HEK293 (cell line): ENCODE results near the gene CD2AP.

ENCODE experiments used
- CTCF ChIA-PET: fragments of 350-600 bp; formaldehyde crosslinking; extraction: SDS; loops from one replicate; lab custom pipeline; 2021; ENCODE audit warnings: antibody characterized with exemption; lab: Yijun Ruan, JAX
- POLR2A ChIA-PET: fragments of 300-600 bp; formaldehyde crosslinking; extraction: SDS; loops from one replicate; lab custom pipeline; 2020; ENCODE audit warnings: antibody characterized with exemption, inconsistent platforms; lab: Yijun Ruan, JAX
- H3K27ac ChIP-seq: fragments of 200-500 bp; sonication (Bioruptor generic); 2 replicates; pipeline ENCODE4 v1.5.1; 2014; ENCODE audit warnings: low read depth, low read length, control low read depth, inconsistent platforms; ENCODE audit errors: extremely low read depth
- H3K36me3 ChIP-seq, 2 experiments: fragments of 200-500 bp in 1 of 2; sonication (Bioruptor generic) in 1 of 2; 1 replicate in 1 of 2; 2 replicates in 1 of 2; pipeline ENCODE4 v1.5.1; 2014 to 2017; ENCODE audit warnings: inconsistent platforms in 2 of 2, low read length in 2 of 2; ENCODE audit not compliant: control insufficient read depth in 2 of 2, insufficient read depth in 1 of 2
- H3K4me1 ChIP-seq: fragments of 200-500 bp; sonication (Bioruptor generic); 2 replicates; pipeline ENCODE4 v1.5.1; 2014; ENCODE audit warnings: mild to moderate bottlenecking, low read length, inconsistent platforms; ENCODE audit not compliant: control insufficient read depth, insufficient read depth
- H3K4me3 ChIP-seq: 2 replicates; pipeline ENCODE4 v1.5.1; 2011; ENCODE audit warnings: low read depth, mild to moderate bottlenecking, control low read depth, low read length, moderate library complexity
- H3K9me3 ChIP-seq: fragments of 200-500 bp; sonication (Bioruptor generic); 2 replicates; pipeline ENCODE4 v1.5.1; 2014; ENCODE audit warnings: low read depth, low read length, inconsistent platforms; ENCODE audit not compliant: control insufficient read depth, insufficient read depth
- BCL11B ChIP-seq: fragments of 450-650 bp; formaldehyde crosslinking; IDR thresholded peaks from 2 replicates; pipeline ENCODE4 v1.5.1; 2016; ENCODE audit warnings: low read depth, missing biosample characterization, missing genetic modification characterization
- HOXD13 ChIP-seq: sonication (generic); formaldehyde crosslinking; IDR thresholded peaks from 2 replicates; pipeline ENCODE4 v1.8.0; 2022; ENCODE audit warnings: missing genetic modification reagents, borderline replicate concordance
- KLF8 ChIP-seq: fragments of 450-650 bp; formaldehyde crosslinking; IDR thresholded peaks from 2 replicates; pipeline ENCODE4 v1.5.1; 2016; ENCODE audit warnings: missing biosample characterization, missing genetic modification characterization
- SP2 ChIP-seq: fragments of 450-650 bp; formaldehyde crosslinking; IDR thresholded peaks from 2 replicates; pipeline ENCODE4 v1.5.1; 2016; ENCODE audit warnings: missing biosample characterization, missing genetic modification characterization
- TRIM28 ChIP-seq: IDR thresholded peaks from 2 replicates; pipeline ENCODE4 v1.6.1; 2011; ENCODE audit warnings: low read length, control low read depth, borderline replicate concordance
- ZBTB20 ChIP-seq: fragments of 450-650 bp; formaldehyde crosslinking; IDR thresholded peaks from 2 replicates; pipeline ENCODE4 v1.5.1; 2016; ENCODE audit warnings: missing biosample characterization, missing genetic modification characterization
- ZBTB7A ChIP-seq: fragments of 450-650 bp; formaldehyde crosslinking; IDR thresholded peaks from 2 replicates; pipeline ENCODE4 v1.5.1; 2016; ENCODE audit warnings: low read depth, missing biosample characterization, missing genetic modification characterization
- ZNF132 ChIP-seq: fragments of 450-650 bp; formaldehyde crosslinking; IDR thresholded peaks from 2 replicates; pipeline ENCODE4 v1.5.1; 2017; ENCODE audit warnings: missing biosample characterization, missing genetic modification characterization, borderline replicate concordance
- ZNF2 ChIP-seq: fragments of 450-650 bp; formaldehyde crosslinking; IDR thresholded peaks from 2 replicates; pipeline ENCODE4 v1.5.1; 2016; ENCODE audit warnings: missing biosample characterization, missing genetic modification characterization
- ZNF416 ChIP-seq: fragments of 450-650 bp; formaldehyde crosslinking; IDR thresholded peaks from 2 replicates; pipeline ENCODE4 v1.5.1; 2016; ENCODE audit warnings: missing biosample characterization, missing genetic modification characterization
- ZNF585B ChIP-seq: fragments of 450-650 bp; formaldehyde crosslinking; IDR thresholded peaks from 2 replicates; pipeline ENCODE4 v1.5.1; 2016; ENCODE audit warnings: missing biosample characterization, missing genetic modification characterization
- ZNF791 ChIP-seq: fragments of 450-650 bp; formaldehyde crosslinking; IDR thresholded peaks from 2 replicates; pipeline ENCODE4 v1.5.1; 2016; ENCODE audit warnings: missing biosample characterization, missing genetic modification characterization
- TF ChIP-seq, protein P1 (sequence below): fragments of 450-650 bp; formaldehyde crosslinking; IDR thresholded peaks from 2 replicates; pipeline ENCODE4 v1.5.1; 2016; ENCODE audit warnings: missing biosample characterization, missing genetic modification characterization
- TF ChIP-seq, protein P2 (sequence below): fragments of 450-650 bp; formaldehyde crosslinking; IDR thresholded peaks from 2 replicates; pipeline ENCODE4 v1.5.1; 2016; ENCODE audit warnings: missing biosample characterization, missing genetic modification characterization
- TF ChIP-seq, protein P3 (sequence below): fragments of 450-650 bp; formaldehyde crosslinking; IDR thresholded peaks from 2 replicates; pipeline ENCODE4 v1.5.1; 2016; ENCODE audit warnings: missing biosample characterization, missing genetic modification characterization
- TF ChIP-seq, protein P4 (sequence below): fragments of 450-650 bp; formaldehyde crosslinking; IDR thresholded peaks from 2 replicates; pipeline ENCODE4 v1.5.1; 2016; ENCODE audit warnings: missing biosample characterization, missing genetic modification characterization
- TF ChIP-seq, protein P5 (sequence below): fragments of 450-650 bp; formaldehyde crosslinking; IDR thresholded peaks from 2 replicates; pipeline ENCODE4 v1.5.1; 2017; ENCODE audit warnings: missing biosample characterization, missing genetic modification characterization
- TF ChIP-seq, protein P6 (sequence below): fragments of 450-650 bp; formaldehyde crosslinking; IDR thresholded peaks from 2 replicates; pipeline ENCODE4 v1.5.1; 2017; ENCODE audit warnings: missing biosample characterization, missing genetic modification characterization

CD2AP gene

DNA sequence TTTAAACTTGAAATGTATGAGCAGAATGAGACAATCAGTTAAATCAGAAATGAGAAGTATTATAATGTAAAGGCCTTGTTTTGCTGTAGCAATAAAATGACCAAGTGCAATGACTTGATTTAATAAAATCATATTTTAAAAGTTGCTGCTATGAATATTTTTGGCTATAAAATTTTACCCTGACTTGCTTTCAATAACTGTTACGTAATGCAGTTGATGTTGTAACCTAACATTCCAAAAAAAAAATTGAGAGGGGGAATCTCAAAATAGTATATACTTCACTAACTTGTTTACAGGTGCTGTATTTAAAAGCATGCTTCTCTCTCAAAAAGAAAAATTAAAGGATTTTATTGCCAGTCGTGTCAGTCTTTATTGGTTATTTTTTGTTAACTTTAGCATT, 149.2 kb downstream of the CD2AP start:
- CTCF ChIA-PET, result interaction anchor here (0.6 to 1.2 kb wide), 2 partner anchors 23 to 107 kb away, joined by 3 to 4 read pairs; no protein-coding TSS in a partner anchor
- TF ChIP-seq ZNF2 (tag by site-specific recombination), result no peak
- no peak for TF ChIP-seq TRIM28
- TF ChIP-seq, protein P1, sequence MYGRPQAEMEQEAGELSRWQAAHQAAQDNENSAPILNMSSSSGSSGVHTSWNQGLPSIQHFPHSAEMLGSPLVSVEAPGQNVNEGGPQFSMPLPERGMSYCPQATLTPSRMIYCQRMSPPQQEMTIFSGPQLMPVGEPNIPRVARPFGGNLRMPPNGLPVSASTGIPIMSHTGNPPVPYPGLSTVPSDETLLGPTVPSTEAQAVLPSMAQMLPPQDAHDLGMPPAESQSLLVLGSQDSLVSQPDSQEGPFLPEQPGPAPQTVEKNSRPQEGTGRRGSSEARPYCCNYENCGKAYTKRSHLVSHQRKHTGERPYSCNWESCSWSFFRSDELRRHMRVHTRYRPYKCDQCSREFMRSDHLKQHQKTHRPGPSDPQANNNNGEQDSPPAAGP, result no peak
- no peak for TF ChIP-seq BCL11B (tag by site-specific recombination)
- TF ChIP-seq SP2, result no peak
- TF ChIP-seq ZBTB20 (tag by site-specific recombination), result no peak
- no peak for TF ChIP-seq HOXD13
- TF ChIP-seq, protein P2, sequence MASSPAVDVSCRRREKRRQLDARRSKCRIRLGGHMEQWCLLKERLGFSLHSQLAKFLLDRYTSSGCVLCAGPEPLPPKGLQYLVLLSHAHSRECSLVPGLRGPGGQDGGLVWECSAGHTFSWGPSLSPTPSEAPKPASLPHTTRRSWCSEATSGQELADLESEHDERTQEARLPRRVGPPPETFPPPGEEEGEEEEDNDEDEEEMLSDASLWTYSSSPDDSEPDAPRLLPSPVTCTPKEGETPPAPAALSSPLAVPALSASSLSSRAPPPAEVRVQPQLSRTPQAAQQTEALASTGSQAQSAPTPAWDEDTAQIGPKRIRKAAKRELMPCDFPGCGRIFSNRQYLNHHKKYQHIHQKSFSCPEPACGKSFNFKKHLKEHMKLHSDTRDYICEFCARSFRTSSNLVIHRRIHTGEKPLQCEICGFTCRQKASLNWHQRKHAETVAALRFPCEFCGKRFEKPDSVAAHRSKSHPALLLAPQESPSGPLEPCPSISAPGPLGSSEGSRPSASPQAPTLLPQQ, result no peak
- TF ChIP-seq, protein P3, sequence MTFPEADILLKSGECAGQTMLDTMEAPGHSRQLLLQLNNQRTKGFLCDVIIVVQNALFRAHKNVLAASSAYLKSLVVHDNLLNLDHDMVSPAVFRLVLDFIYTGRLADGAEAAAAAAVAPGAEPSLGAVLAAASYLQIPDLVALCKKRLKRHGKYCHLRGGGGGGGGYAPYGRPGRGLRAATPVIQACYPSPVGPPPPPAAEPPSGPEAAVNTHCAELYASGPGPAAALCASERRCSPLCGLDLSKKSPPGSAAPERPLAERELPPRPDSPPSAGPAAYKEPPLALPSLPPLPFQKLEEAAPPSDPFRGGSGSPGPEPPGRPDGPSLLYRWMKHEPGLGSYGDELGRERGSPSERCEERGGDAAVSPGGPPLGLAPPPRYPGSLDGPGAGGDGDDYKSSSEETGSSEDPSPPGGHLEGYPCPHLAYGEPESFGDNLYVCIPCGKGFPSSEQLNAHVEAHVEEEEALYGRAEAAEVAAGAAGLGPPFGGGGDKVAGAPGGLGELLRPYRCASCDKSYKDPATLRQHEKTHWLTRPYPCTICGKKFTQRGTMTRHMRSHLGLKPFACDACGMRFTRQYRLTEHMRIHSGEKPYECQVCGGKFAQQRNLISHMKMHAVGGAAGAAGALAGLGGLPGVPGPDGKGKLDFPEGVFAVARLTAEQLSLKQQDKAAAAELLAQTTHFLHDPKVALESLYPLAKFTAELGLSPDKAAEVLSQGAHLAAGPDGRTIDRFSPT, result no peak
- TF ChIP-seq, protein P4, sequence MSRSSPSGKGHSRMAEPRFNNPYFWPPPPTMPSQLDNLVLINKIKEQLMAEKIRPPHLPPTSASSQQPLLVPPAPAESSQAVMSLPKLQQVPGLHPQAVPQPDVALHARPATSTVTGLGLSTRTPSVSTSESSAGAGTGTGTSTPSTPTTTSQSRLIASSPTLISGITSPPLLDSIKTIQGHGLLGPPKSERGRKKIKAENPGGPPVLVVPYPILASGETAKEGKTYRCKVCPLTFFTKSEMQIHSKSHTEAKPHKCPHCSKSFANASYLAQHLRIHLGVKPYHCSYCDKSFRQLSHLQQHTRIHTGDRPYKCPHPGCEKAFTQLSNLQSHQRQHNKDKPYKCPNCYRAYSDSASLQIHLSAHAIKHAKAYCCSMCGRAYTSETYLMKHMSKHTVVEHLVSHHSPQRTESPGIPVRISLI (tag by site-specific recombination), result no peak
- no peak for TF ChIP-seq ZNF416 (tag by site-specific recombination)
- no peak for TF ChIP-seq ZNF791 (tag by site-specific recombination)
- TF ChIP-seq, protein P5, sequence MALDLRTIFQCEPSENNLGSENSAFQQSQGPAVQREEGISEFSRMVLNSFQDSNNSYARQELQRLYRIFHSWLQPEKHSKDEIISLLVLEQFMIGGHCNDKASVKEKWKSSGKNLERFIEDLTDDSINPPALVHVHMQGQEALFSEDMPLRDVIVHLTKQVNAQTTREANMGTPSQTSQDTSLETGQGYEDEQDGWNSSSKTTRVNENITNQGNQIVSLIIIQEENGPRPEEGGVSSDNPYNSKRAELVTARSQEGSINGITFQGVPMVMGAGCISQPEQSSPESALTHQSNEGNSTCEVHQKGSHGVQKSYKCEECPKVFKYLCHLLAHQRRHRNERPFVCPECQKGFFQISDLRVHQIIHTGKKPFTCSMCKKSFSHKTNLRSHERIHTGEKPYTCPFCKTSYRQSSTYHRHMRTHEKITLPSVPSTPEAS (tag by site-specific recombination), result no peak
- no peak for TF ChIP-seq KLF8
- no peak for TF ChIP-seq ZNF132 (tag by site-specific recombination)
- no peak for TF ChIP-seq ZNF585B
- TF ChIP-seq ZBTB7A, result no peak
- TF ChIP-seq, protein P6, sequence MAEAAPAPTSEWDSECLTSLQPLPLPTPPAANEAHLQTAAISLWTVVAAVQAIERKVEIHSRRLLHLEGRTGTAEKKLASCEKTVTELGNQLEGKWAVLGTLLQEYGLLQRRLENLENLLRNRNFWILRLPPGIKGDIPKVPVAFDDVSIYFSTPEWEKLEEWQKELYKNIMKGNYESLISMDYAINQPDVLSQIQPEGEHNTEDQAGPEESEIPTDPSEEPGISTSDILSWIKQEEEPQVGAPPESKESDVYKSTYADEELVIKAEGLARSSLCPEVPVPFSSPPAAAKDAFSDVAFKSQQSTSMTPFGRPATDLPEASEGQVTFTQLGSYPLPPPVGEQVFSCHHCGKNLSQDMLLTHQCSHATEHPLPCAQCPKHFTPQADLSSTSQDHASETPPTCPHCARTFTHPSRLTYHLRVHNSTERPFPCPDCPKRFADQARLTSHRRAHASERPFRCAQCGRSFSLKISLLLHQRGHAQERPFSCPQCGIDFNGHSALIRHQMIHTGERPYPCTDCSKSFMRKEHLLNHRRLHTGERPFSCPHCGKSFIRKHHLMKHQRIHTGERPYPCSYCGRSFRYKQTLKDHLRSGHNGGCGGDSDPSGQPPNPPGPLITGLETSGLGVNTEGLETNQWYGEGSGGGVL (tag by site-specific recombination), result no peak
- Histone ChIP-seq H3K27ac (no peak overlapping the region), H3K9me3 (no peaks in the 10 kb centered on the region), H3K4me3 (no peak overlapping the region), H3K4me1 (peaks cover 8% of the 10 kb centered on the region; the same call in 1 of the 2 replicates), H3K36me3 (peaks cover 0 to 13% of the 10 kb centered on the region in 2 experiments; a peak in 1 of 3 replicates)
- POLR2A ChIA-PET, result no interaction called here
